ENCODE results near the gene MAPK11. TPM values are rescaled to one million over a fixed set of nuclear protein-coding genes. Genes with fewer than 3 reads are reported as not detected.

Gene MAPK11
- total and polyA plus RNA-seq, 9 of the 15 experiments (the other 6 are each of a cell fraction or from before 2014, with no cell fraction given), result 0.06 to 14.6 (median 5.3) TPM

DNA sequence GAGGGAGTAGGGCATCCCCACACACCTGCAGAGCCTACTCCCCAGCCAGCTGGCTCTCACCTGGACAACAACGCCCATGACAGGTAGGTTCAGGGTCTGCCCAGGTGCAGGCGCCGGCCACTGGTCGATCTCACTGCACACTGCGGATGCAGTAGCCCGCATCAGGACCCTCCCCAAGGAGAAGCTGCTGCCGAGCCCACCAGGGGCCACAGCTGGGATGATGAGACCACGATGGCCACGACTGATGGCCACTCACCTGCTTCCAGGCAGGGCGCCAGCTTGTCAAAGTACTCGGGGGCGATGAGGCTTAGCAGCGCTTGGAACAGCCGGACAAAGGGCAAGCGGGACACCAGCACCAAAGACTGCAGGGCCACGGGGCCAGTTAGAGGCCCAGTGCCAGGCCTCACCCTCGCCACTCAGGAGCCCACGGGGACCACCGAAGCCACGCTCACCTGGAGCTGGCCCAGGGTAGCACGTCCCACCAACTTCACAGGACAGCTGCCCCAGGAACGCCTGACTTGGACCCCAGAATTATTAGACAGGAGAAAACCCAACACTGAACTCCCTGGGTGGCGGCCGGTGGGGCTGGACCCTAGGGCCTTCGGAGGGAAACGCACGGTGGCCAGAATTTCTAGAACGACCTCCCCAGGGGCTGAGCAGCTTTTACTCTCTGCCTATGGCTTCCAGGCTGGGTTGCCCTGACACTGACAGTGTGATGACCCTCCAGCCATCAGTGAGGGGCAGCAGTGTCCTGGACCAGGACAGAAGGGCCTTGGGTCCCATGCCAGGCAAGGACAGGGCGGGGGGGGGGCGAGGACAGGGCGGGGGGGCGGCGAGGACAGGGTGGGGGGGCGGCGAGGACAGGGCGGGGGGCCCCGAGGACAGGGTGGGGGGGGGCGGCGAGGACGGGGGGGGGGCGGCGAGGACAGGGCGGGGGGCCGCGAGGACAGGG lies 46.2 kb upstream of the MAPK11 start:
- Histone ChIP-seq H3K4me3 (no peak overlapping the region), H3K79me2 (ENCODE audit: control insufficient read depth, insufficient read depth, low read length) (no peaks in the 10 kb centered on the region), H3K36me3 (ENCODE audit: control insufficient read depth, insufficient read depth, low read length) (no peaks in the 10 kb centered on the region), H4K20me1 (replicated peaks; ENCODE audit: control insufficient read depth, insufficient read depth, low read length) (no peaks in the 10 kb centered on the region), H3K27me3 (ENCODE audit: control insufficient read depth in 2 of 2, insufficient read depth in 2 of 2, low read length in 2 of 2) (no peaks in the 10 kb centered on the region), H3K9ac (ENCODE audit: insufficient read depth in 1 of 2, low read depth in 2 of 2, low read length in 2 of 2) (no peak overlapping the region), H3K27ac (ENCODE audit: extremely low read depth, low read depth, low read length) (no peak overlapping the region), H3K9me1 (ENCODE audit: control insufficient read depth, insufficient read depth, low read length) (no peaks in the 10 kb centered on the region), H3K4me1 (replicated peaks in 1 of 2; ENCODE audit: control insufficient read depth in 2 of 2, insufficient read depth in 2 of 2, low read length in 2 of 2) (peaks cover 27 to 85% of the 10 kb centered on the region in 2 experiments; a peak in 4 of 5 replicates), H2AFZ (ENCODE audit: low read depth, low read length) (no peak overlapping the region), H3K4me2 (ENCODE audit: insufficient read depth, low read length) (no peak overlapping the region), H3K9me3 (replicated peaks; ENCODE audit: control insufficient read depth, insufficient read depth, low read depth, low read length) (no peaks in the 10 kb centered on the region)
- ChIA-PET CTCF (ENCODE audit: low intra/inter-chr PET ratio) (no interaction called here), POLR2A (interaction anchor here (0.6 kb wide), 1 partner anchor 59 kb away, joined by 3 read pairs; no protein-coding TSS in a partner anchor)
- in situ Hi-C loops (cut with MboI) (no loop called here), intact Hi-C loops (cut with micrococcal nuclease) (no loop called here)
- no TSS peak for BruUV-seq (replicated peaks)
- ATAC-seq, result no peak
- 91% methylated on average over 21 of the region's 45 CpGs for WGBS (ENCODE audit: insufficient coverage, low coverage, missing lambda C conversion rate)
- FAIRE-seq, result no peak
- DNase-seq (ENCODE audit: extremely low read depth in 1 of 4, low spot score in 3 of 4), result no peak
- TF ChIP-seq TRIM28 (IDR thresholded peaks at IDR 0.05) (no peak), CHCHD3 (CRISPR knock-in tag; IDR thresholded peaks at IDR 0.05) (no peak), THRB (CRISPR knock-in tag; conservative IDR thresholded peaks at IDR 0.05) (no peak), ASH1L (IDR thresholded peaks at IDR 0.05; ENCODE audit: borderline replicate concordance, low read depth, partially characterized antibody) (no peak), MTA2 (IDR thresholded peaks at IDR 0.05; ENCODE audit: low read depth) (no peak), ARID3B (CRISPR knock-in tag; IDR thresholded peaks at IDR 0.05; ENCODE audit: borderline replicate concordance) (no peak), MECOM (CRISPR knock-in tag; IDR thresholded peaks at IDR 0.05) (no peak), CREBBP (IDR thresholded peaks at IDR 0.05; ENCODE audit: low read depth, low read length) (no peak)
- TF ChIP-seq, protein P1, sequence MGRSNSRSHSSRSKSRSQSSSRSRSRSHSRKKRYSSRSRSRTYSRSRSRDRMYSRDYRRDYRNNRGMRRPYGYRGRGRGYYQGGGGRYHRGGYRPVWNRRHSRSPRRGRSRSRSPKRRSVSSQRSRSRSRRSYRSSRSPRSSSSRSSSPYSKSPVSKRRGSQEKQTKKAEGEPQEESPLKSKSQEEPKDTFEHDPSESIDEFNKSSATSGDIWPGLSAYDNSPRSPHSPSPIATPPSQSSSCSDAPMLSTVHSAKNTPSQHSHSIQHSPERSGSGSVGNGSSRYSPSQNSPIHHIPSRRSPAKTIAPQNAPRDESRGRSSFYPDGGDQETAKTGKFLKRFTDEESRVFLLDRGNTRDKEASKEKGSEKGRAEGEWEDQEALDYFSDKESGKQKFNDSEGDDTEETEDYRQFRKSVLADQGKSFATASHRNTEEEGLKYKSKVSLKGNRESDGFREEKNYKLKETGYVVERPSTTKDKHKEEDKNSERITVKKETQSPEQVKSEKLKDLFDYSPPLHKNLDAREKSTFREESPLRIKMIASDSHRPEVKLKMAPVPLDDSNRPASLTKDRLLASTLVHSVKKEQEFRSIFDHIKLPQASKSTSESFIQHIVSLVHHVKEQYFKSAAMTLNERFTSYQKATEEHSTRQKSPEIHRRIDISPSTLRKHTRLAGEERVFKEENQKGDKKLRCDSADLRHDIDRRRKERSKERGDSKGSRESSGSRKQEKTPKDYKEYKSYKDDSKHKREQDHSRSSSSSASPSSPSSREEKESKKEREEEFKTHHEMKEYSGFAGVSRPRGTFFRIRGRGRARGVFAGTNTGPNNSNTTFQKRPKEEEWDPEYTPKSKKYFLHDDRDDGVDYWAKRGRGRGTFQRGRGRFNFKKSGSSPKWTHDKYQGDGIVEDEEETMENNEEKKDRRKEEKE (IDR thresholded peaks at IDR 0.05; ENCODE audit: borderline replicate concordance in 1 of 2, control insufficient read depth in 1 of 2, low read depth in 2 of 2, low read length in 1 of 2), result no peak
- TF ChIP-seq, protein P2, sequence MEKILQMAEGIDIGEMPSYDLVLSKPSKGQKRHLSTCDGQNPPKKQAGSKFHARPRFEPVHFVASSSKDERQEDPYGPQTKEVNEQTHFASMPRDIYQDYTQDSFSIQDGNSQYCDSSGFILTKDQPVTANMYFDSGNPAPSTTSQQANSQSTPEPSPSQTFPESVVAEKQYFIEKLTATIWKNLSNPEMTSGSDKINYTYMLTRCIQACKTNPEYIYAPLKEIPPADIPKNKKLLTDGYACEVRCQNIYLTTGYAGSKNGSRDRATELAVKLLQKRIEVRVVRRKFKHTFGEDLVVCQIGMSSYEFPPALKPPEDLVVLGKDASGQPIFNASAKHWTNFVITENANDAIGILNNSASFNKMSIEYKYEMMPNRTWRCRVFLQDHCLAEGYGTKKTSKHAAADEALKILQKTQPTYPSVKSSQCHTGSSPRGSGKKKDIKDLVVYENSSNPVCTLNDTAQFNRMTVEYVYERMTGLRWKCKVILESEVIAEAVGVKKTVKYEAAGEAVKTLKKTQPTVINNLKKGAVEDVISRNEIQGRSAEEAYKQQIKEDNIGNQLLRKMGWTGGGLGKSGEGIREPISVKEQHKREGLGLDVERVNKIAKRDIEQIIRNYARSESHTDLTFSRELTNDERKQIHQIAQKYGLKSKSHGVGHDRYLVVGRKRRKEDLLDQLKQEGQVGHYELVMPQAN (IDR thresholded peaks at IDR 0.05; ENCODE audit: borderline replicate concordance), result no peak

Measured in K562 (cell line).